Glutamatergic neuron (in vitro differentiated cells): ENCODE results near the gene SHROOM4. TPM values are rescaled to one million over a fixed set of nuclear protein-coding genes. Genes with fewer than 3 reads are reported as not detected.

Experiments used
- DNase-seq: peaks from one replicate; pipeline ENCODE4 v3.0.0; 2022
- H3K27ac Mint-ChIP-seq: one replicate; pipeline ENCODE4 v1.8.0; 2020; ENCODE audit warnings: mild to moderate bottlenecking, mixed read lengths, inconsistent platforms; ENCODE audit not compliant: unreplicated experiment
- H3K27me3 Mint-ChIP-seq: one replicate; pipeline ENCODE4 v1.8.0; 2020; ENCODE audit warnings: mild to moderate bottlenecking, moderate library complexity, mixed read lengths, inconsistent platforms; ENCODE audit not compliant: unreplicated experiment
- H3K36me3 Mint-ChIP-seq: one replicate; pipeline ENCODE4 v1.8.0; 2020; ENCODE audit warnings: mild to moderate bottlenecking, mixed read lengths, inconsistent platforms; ENCODE audit not compliant: unreplicated experiment
- H3K4me1 Mint-ChIP-seq: one replicate; pipeline ENCODE4 v1.8.0; 2020; ENCODE audit warnings: mild to moderate bottlenecking, low read depth, mixed read lengths, inconsistent platforms; ENCODE audit not compliant: unreplicated experiment
- H3K4me3 Mint-ChIP-seq: one replicate; pipeline ENCODE4 v1.8.0; 2020; ENCODE audit warnings: mild to moderate bottlenecking, mixed read lengths, inconsistent platforms; ENCODE audit not compliant: unreplicated experiment
- H3K9me3 Mint-ChIP-seq: one replicate; pipeline ENCODE4 v1.8.0; 2020; ENCODE audit warnings: mild to moderate bottlenecking, moderate library complexity, mixed read lengths, inconsistent platforms; ENCODE audit not compliant: unreplicated experiment
- total RNA-seq: library from RNA; stranded (reverse); fragmentation: NEBNext Ultra II Directional; extraction: Animal tissue kit (Norgen Biotek cat#: 25700); gene quantifications from one replicate; pipeline ENCODE4 v1.2.1, GENCODE V29; 2021; ENCODE audit not compliant: unreplicated experiment
- TF ChIP-seq, protein P1 (sequence below): fragments of 200-600 bp; sonication (generic); IDR thresholded peaks from one replicate; pipeline ENCODE4 v1.5.0; 2021; ENCODE audit not compliant: partially characterized antibody, unreplicated experiment

SHROOM4 gene
- total RNA-seq, 1 donor from 2014 or later, result 0.96 TPM

DNA sequence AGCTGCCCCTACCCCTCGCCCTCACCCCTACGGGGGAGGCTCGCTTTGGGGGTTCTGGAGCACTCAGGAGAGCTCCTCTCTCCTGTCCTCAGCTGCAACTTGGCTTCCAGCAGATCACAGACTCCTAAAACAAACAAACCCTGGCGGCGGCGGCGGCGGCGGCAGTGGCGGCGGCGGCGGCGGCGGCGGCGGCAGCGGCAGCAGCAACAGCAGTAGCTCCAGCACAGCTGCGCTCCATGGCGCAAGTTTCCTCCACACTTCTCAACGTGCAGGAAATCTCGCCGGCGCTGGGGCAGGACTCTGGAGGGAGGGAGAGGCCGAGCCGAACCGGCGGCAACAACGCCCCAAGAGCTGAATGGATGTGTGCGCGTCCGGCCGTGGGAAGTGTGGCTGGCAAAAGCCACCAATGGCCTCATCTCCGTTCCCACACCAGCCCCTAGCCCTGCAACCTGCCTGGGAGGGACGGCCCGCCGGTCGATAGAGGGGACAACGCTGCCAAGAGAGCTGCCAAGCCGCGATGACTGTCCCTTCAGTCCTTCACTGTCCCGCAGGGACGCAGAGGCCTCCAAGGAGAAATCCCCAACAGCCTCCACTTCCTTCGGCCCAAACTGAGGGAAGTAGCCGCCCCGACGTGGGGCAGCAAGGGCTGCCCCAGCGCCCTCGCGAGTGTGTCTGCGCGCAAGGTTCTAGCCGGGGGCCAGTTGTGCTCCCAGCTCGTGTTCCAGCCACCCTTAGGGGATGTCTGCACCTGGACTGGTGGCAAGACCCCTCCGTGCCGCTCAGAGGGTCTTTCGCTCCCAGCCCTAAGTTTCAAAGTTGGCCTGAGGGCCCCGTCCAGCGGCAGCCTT is 775 bp downstream of the SHROOM4 start:
- peak; percentile 28 for DNase-seq
- H3K27ac Mint-ChIP-seq, result no peak overlapping the region

DNA sequence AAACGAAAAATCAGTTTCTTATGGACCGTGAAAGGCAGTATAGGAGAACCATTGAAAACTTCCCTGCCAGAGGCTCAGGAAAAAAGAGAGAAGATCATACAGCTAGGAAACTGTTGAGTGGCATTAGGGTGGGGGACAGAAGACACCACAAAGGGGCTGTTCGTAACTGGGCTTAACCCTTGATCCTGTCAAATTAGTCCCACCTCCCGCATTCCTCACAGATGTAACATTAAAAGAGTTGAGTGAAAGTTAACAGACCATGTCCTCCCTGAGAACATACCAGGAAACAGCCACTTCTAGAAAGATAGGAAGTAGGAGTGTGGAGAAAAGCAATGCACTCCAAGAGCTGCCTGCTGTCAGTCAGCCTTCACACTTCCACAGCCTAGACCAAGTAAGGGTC is 8.7 kb downstream of the SHROOM4 start:
- TF ChIP-seq, protein P1, sequence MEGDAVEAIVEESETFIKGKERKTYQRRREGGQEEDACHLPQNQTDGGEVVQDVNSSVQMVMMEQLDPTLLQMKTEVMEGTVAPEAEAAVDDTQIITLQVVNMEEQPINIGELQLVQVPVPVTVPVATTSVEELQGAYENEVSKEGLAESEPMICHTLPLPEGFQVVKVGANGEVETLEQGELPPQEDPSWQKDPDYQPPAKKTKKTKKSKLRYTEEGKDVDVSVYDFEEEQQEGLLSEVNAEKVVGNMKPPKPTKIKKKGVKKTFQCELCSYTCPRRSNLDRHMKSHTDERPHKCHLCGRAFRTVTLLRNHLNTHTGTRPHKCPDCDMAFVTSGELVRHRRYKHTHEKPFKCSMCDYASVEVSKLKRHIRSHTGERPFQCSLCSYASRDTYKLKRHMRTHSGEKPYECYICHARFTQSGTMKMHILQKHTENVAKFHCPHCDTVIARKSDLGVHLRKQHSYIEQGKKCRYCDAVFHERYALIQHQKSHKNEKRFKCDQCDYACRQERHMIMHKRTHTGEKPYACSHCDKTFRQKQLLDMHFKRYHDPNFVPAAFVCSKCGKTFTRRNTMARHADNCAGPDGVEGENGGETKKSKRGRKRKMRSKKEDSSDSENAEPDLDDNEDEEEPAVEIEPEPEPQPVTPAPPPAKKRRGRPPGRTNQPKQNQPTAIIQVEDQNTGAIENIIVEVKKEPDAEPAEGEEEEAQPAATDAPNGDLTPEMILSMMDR, result no peak
- Mint-ChIP-seq H3K4me3 (no peak overlapping the region), H3K36me3 (no peaks in the 10 kb centered on the region), H3K27me3 (no peaks in the 10 kb centered on the region), H3K27ac (no peak overlapping the region), H3K4me1 (no peaks in the 10 kb centered on the region), H3K9me3 (no peaks in the 10 kb centered on the region)
- no peak for DNase-seq

More for the DNA sequence above, 775 bp downstream of the SHROOM4 start:
- Mint-ChIP-seq H3K4me1 (no peaks in the 10 kb centered on the region), H3K4me3 (peak overlapping the region; percentile 86), H3K27me3 (peaks cover 2% of the 10 kb centered on the region), H3K9me3 (no peaks in the 10 kb centered on the region), H3K36me3 (no peaks in the 10 kb centered on the region)
- TF ChIP-seq, protein P1, result no peak

DNA sequence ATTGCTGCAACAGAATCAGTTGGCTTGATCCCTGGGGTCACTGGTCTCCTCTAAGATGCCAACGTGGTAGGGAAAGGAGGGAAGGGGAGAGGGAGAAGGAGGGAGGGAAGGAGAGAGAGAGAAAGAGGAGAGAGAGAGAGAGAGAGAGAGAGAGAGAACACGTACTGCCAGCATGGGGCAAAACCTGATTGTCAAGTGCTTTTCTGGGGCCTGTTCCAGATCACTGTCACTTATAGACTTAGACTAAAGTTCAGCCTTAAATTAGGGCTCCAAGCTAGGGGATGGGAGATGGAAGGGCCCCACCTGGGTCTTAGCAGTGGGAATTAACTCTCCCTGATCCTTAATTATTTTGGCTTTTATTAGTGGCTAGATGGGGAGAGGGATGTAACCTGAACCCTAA is 12.9 kb downstream of the SHROOM4 start:
- H3K27me3 Mint-ChIP-seq, result no peaks in the 10 kb centered on the region
- H3K4me3 Mint-ChIP-seq, result no peak overlapping the region
- TF ChIP-seq, protein P1, result no peak
- H3K9me3 Mint-ChIP-seq, result peaks cover 2% of the 10 kb centered on the region
- H3K4me1 Mint-ChIP-seq, result no peaks in the 10 kb centered on the region
- DNase-seq, result no peak
- no peaks in the 10 kb centered on the region for H3K36me3 Mint-ChIP-seq
- no peak overlapping the region for H3K27ac Mint-ChIP-seq

DNA sequence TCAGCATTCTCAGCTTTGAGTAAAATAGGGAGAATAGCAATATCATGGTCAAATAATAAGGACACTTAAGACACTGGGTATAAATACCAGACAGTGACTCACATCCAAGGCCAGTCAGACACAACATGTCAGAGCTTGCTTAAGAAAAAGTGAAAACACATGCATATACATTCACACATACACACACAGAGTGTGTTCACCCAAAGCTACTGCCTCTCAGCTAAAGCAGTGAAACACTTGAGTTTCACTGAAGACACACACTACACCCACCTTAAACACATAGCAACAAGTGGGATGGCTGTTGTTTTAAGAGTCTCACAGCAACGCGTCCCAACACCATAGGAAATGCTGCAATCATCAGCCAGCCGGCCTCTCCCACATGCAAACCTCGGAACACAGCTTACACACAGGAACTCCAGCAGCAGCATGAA is 14.4 kb downstream of the SHROOM4 start:
- H3K27ac Mint-ChIP-seq, result no peak overlapping the region

More for the DNA sequence above, 14.4 kb downstream of the SHROOM4 start:
- TF ChIP-seq, protein P1, result no peak
- Mint-ChIP-seq H3K9me3 (peaks cover 2% of the 10 kb centered on the region), H3K4me1 (no peaks in the 10 kb centered on the region), H3K36me3 (no peaks in the 10 kb centered on the region), H3K27me3 (no peaks in the 10 kb centered on the region), H3K4me3 (no peak overlapping the region)
- no peak for DNase-seq
